Measurements from ENCODE around the gene TSPAN17.

TSPAN17 gene

DNA sequence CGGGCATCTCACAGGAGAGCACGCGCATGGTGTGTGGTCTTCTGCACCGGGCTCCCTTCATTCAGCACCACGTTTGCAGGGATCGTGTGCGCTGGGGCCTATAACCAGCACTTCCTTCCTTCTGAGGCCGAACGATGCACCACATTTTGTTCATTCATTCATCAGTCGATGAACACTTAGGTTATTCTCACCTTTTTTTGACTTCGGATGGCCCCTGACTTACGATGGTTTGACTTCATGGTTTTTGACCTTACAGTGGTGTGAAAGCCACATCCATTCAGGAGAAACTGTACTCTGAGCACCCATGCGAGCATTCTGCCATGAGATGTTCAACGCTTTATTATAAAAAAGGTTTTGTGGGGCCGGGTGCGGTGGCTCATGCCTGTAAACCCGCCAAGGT lies 27.5 kb downstream of the TSPAN17 start:
- TF ChIP-seq, protein P1, sequence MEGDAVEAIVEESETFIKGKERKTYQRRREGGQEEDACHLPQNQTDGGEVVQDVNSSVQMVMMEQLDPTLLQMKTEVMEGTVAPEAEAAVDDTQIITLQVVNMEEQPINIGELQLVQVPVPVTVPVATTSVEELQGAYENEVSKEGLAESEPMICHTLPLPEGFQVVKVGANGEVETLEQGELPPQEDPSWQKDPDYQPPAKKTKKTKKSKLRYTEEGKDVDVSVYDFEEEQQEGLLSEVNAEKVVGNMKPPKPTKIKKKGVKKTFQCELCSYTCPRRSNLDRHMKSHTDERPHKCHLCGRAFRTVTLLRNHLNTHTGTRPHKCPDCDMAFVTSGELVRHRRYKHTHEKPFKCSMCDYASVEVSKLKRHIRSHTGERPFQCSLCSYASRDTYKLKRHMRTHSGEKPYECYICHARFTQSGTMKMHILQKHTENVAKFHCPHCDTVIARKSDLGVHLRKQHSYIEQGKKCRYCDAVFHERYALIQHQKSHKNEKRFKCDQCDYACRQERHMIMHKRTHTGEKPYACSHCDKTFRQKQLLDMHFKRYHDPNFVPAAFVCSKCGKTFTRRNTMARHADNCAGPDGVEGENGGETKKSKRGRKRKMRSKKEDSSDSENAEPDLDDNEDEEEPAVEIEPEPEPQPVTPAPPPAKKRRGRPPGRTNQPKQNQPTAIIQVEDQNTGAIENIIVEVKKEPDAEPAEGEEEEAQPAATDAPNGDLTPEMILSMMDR (IDR thresholded peaks at IDR 0.05; ENCODE audit: low read depth, low read length): no peak
- no peaks in the 10 kb centered on the region for H3K36me3 ChIP-seq
- no peak overlapping the region for H3K4me3 ChIP-seq (ENCODE audit: low read depth, low read length)

DNA sequence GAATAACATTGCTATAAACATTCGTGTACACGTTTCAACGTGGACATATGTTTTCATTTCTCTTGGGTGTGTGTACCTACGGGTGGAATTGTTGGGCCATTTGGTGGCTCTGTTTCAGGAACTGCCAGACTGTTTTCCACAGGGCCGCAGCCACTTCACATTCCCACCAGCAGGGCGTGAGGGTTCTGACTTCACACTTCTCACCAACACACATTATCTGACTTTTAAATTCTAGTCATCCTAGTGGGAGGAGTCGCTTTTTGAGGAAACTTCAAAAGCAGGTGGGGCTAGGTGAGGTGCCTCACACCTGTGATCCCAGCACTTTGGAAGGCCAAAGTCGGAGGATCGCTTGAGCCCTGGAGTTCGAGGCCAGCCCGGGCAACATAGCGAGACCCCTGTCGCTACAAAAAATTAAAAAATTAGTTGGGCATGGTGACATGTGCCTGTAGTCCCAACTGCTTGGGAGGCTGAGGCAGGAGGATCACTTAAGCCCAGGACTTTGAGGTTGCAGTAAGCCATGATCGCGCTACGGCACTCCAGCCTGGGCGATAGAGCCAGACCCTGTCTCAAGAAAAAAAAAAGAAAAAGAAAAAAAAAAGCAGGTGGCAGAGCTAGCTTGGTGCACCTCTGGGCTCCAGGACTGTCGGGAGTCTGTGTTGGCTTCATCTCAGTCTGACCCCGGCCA lies 28.5 kb downstream of the TSPAN17 start:
- Histone ChIP-seq H3K4me1 (peaks cover 12% of the 10 kb centered on the region), H3K4me3 (ENCODE audit: low read depth, low read length) (no peak overlapping the region), H3K36me3 (no peaks in the 10 kb centered on the region), H3K9me3 (no peaks in the 10 kb centered on the region), H3K27me3 (no peaks in the 10 kb centered on the region)
- DNase-seq: no peak
- TF ChIP-seq, protein P1 (IDR thresholded peaks at IDR 0.05; ENCODE audit: low read depth, low read length): peak; percentile 61

More for the DNA sequence above, 27.5 kb downstream of the TSPAN17 start:
- no peaks in the 10 kb centered on the region for H3K27me3 ChIP-seq
- H3K4me1 ChIP-seq: peaks cover 12% of the 10 kb centered on the region
- no peaks in the 10 kb centered on the region for H3K9me3 ChIP-seq
- no peak for DNase-seq

DNA sequence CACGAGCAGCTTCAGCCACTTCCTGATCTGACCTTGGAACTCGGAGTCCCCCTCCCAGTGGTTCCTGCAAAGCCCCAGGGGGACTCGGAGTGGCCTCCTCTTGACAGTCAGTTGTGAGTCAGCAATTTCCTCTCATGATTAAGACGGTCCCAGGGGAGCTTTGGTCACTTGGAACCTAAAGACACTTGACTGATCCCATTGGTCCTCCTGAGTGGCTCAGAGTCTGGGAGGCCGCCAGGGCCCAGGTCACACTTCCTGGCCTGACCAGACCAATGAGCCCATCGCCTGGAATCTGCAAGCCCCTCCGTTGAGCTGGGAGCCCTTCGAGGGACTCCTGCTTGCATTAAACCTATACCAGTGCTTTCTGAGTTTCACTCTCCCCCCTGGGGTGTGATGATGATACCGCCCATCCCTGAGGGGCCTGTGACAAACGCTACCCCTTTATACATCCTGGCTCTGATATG lies 29.1 kb downstream of the TSPAN17 start:
- DNase-seq: peak; percentile 80
- Histone ChIP-seq H3K36me3 (no peaks in the 10 kb centered on the region), H3K4me1 (peaks cover 12% of the 10 kb centered on the region), H3K9me3 (no peaks in the 10 kb centered on the region), H3K27me3 (no peaks in the 10 kb centered on the region), H3K4me3 (ENCODE audit: low read depth, low read length) (no peak overlapping the region)
- TF ChIP-seq, protein P1 (IDR thresholded peaks at IDR 0.05; ENCODE audit: low read depth, low read length): no peak

DNA sequence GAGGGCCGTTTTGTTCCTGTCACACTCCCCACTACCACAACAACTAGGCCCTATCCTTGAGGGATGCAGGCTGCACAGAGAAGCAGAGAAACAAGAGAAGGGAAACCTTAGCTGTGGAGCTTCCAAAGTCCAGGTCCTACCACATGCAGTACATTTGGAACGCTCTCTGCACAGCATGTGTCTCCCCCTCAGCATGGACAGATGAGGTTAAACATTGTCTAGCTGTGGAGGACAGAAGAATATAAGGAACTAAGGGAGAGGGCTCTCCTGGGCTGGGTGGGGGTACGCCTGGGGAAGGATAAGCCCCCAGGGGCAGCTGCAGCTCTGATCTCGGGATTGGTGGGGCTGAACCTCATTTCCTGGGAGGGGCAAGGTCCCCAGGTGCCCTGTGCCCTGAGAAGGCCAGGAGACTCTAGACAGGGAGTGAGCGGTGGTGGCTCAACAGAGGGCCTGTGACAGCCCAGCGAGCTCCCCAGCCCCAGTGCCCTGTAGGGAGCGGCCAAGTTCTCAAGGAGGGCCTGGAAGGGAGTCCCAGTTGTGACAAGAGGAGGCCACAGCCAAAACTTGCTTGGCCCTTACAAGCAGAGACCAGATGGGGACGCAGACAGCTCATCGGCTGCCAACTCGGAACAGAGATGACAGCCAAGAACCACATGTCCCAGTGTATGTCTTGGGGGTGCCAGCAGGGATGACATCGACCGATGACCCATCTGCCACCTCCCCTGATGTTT lies 30.1 kb downstream of the TSPAN17 start:
- Histone ChIP-seq H3K9me3 (no peaks in the 10 kb centered on the region), H3K4me3 (ENCODE audit: low read depth, low read length) (no peak overlapping the region), H3K36me3 (no peaks in the 10 kb centered on the region), H3K4me1 (peaks cover 12% of the 10 kb centered on the region), H3K27me3 (no peaks in the 10 kb centered on the region)
- DNase-seq: no peak
- TF ChIP-seq, protein P1 (IDR thresholded peaks at IDR 0.05; ENCODE audit: low read depth, low read length): no peak

DNA sequence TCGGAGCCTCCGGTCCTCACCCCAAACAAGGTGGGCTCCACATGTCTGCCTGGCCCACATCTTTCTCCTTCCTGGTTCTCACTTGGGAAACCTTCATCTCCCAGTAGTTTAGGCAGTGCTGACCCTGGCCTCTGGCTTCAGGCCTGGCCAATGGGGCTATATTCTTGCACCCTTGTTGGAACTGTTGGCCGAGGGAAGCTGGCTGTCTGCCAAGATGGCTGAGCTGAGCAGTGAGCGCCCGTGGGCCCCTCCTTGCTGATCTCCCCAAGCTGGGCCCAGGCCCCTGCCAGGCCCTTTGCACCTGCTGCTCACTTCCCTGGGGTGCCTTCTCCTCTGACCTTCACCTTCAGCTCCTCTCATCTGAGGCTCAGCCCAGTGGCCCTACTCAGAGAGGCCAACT lies 31.3 kb downstream of the TSPAN17 start:
- Histone ChIP-seq H3K4me1 (peaks cover 12% of the 10 kb centered on the region), H3K9me3 (no peaks in the 10 kb centered on the region), H3K36me3 (no peaks in the 10 kb centered on the region), H3K27me3 (no peaks in the 10 kb centered on the region), H3K4me3 (ENCODE audit: low read depth, low read length) (no peak overlapping the region)
- TF ChIP-seq, protein P1 (IDR thresholded peaks at IDR 0.05; ENCODE audit: low read depth, low read length): no peak
- DNase-seq: no peak

Data from BE2C (cell line).